Astrocyte (in vitro differentiated cells and primary cell): ENCODE data around the gene KCNAB1. TPM values are rescaled to one million over a fixed set of nuclear protein-coding genes. Genes with fewer than 3 reads are reported as not detected.

Experiments used
- DNase-seq: peaks from one replicate; pipeline ENCODE4 v3.0.0-alpha.2; 2010; ENCODE audit warnings: low read depth
- FAIRE-seq: peaks from 2 replicates; lab custom pipeline; 2011; peaks lifted over from hg19 to GRCh38; lab: Jason Lieb, UNC
- H2AFZ ChIP-seq: 2 replicates; pipeline ENCODE4 v1.6.0; 2012; ENCODE audit warnings: low read depth, low read length, inconsistent platforms
- H3K27ac ChIP-seq: 2 replicates; pipeline ENCODE4 v1.5.1; 2011; ENCODE audit warnings: low read depth, low read length, inconsistent platforms
- H3K27me3 ChIP-seq: 2 replicates; pipeline ENCODE4 v1.6.0; 2011; ENCODE audit warnings: low read length, inconsistent platforms; ENCODE audit not compliant: insufficient read depth
- H3K36me3 ChIP-seq: 2 replicates; pipeline ENCODE4 v1.5.1; 2011; ENCODE audit warnings: low read length, inconsistent platforms; ENCODE audit not compliant: insufficient read depth
- H3K4me1 ChIP-seq: 2 replicates; pipeline ENCODE4 v1.5.1; 2011; ENCODE audit warnings: low read length, inconsistent platforms; ENCODE audit not compliant: insufficient read depth
- H3K4me2 ChIP-seq: 2 replicates; pipeline ENCODE4 v1.6.0; 2012; ENCODE audit warnings: low read length, inconsistent platforms
- H3K4me3 ChIP-seq: 2 replicates; pipeline ENCODE4 v1.5.1; 2011; ENCODE audit warnings: low read depth, mild to moderate bottlenecking, low read length, inconsistent platforms; ENCODE audit not compliant: insufficient read depth
- H3K79me2 ChIP-seq: 2 replicates; pipeline ENCODE4 v1.6.0; 2012; ENCODE audit warnings: mild to moderate bottlenecking, low read length, inconsistent platforms; ENCODE audit not compliant: insufficient read depth
- H3K9ac ChIP-seq: 2 replicates; pipeline ENCODE4 v1.6.0; 2012; ENCODE audit warnings: mild to moderate bottlenecking, low read length, inconsistent platforms
- H3K9me3 ChIP-seq: 2 replicates; pipeline ENCODE4 v1.5.1; 2012; ENCODE audit warnings: low read depth, mild to moderate bottlenecking, low read length, inconsistent platforms; ENCODE audit not compliant: insufficient read depth
- H4K20me1 ChIP-seq: 2 replicates; pipeline ENCODE4 v1.6.0; 2012; ENCODE audit warnings: low read length, inconsistent platforms; ENCODE audit not compliant: insufficient read depth
- H3K27ac Mint-ChIP-seq: one replicate; pipeline ENCODE4 v1.8.0; 2021; ENCODE audit warnings: mild to moderate bottlenecking, mixed read lengths; ENCODE audit not compliant: unreplicated experiment
- H3K27me3 Mint-ChIP-seq: one replicate; pipeline ENCODE4 v1.8.0; 2021; ENCODE audit warnings: low read depth, mixed read lengths; ENCODE audit not compliant: unreplicated experiment
- H3K36me3 Mint-ChIP-seq: one replicate; pipeline ENCODE4 v1.8.0; 2021; ENCODE audit warnings: low read depth, mixed read lengths; ENCODE audit not compliant: unreplicated experiment
- H3K4me1 Mint-ChIP-seq: one replicate; pipeline ENCODE4 v1.8.0; 2021; ENCODE audit warnings: low read depth, mixed read lengths; ENCODE audit not compliant: unreplicated experiment
- H3K4me3 Mint-ChIP-seq: one replicate; pipeline ENCODE4 v1.8.0; 2021; ENCODE audit warnings: mild to moderate bottlenecking, moderate library complexity, mixed read lengths; ENCODE audit not compliant: unreplicated experiment
- H3K9me3 Mint-ChIP-seq: one replicate; pipeline ENCODE4 v1.8.0; 2021; ENCODE audit warnings: mild to moderate bottlenecking, mixed read lengths; ENCODE audit not compliant: unreplicated experiment
- CTCF ChIP-seq: IDR thresholded peaks from 2 replicates; pipeline ENCODE4 v1.5.1; 2011; ENCODE audit warnings: low read depth, mild to moderate bottlenecking, inconsistent platforms, low read length, moderate library complexity; ENCODE audit not compliant: insufficient read depth
- EZH2 ChIP-seq: IDR thresholded peaks from 2 replicates; pipeline ENCODE4 v1.6.1; 2012; ENCODE audit warnings: mild to moderate bottlenecking, low read length, inconsistent platforms; ENCODE audit not compliant: insufficient read depth
- total RNA-seq: library from RNA; stranded (reverse); gene quantifications from 2 replicates; pipeline ENCODE4 v1.2.1, GENCODE V29; 2021

The KCNAB1 gene
- total RNA-seq, 1 donor from 2014 or later: 0.30 TPM

- Histone ChIP-seq H3K4me3 (no peak overlapping the region), H3K36me3 (no peaks in the 10 kb centered on the region)
Observed at GRCh38 chr3:156341332-156341731, 221.0 kb downstream of the KCNAB1 start.

GRCh38 chr3:156341831-156342416 is 221.5 kb downstream of the KCNAB1 start:
- peaks cover 5% of the 10 kb centered on the region for H3K27me3 Mint-ChIP-seq
- Histone ChIP-seq H3K9me3 (no peaks in the 10 kb centered on the region), H4K20me1 (no peaks in the 10 kb centered on the region), H3K4me2 (no peak overlapping the region), H3K36me3 (no peaks in the 10 kb centered on the region), H3K79me2 (no peaks in the 10 kb centered on the region), H2AFZ (no peak overlapping the region), H3K27ac (no peak overlapping the region), H3K4me1 (no peaks in the 10 kb centered on the region), H3K27me3 (no peaks in the 10 kb centered on the region), H3K9ac (no peak overlapping the region), H3K4me3 (no peak overlapping the region)
- H3K27ac Mint-ChIP-seq: no peak overlapping the region
- no peaks in the 10 kb centered on the region for H3K4me1 Mint-ChIP-seq
- no peak overlapping the region for H3K4me3 Mint-ChIP-seq
- no peaks in the 10 kb centered on the region for H3K36me3 Mint-ChIP-seq
- no peak for FAIRE-seq
- no peak for DNase-seq
- no peaks in the 10 kb centered on the region for H3K9me3 Mint-ChIP-seq
- TF ChIP-seq EZH2 (no peak), CTCF (no peak)

More at GRCh38 chr3:156341332-156341731, 221.0 kb downstream of the KCNAB1 start:
- TF ChIP-seq EZH2: no peak
- TF ChIP-seq CTCF: no peak
- Histone ChIP-seq H3K9ac (no peak overlapping the region), H3K27me3 (no peaks in the 10 kb centered on the region), H2AFZ (no peak overlapping the region), H3K79me2 (no peaks in the 10 kb centered on the region), H3K4me2 (no peak overlapping the region), H3K9me3 (no peaks in the 10 kb centered on the region), H3K27ac (no peak overlapping the region), H3K4me1 (no peaks in the 10 kb centered on the region), H4K20me1 (no peaks in the 10 kb centered on the region)
- H3K4me1 Mint-ChIP-seq: no peaks in the 10 kb centered on the region
- H3K9me3 Mint-ChIP-seq: no peaks in the 10 kb centered on the region
- H3K27me3 Mint-ChIP-seq: peaks cover 5% of the 10 kb centered on the region
- H3K27ac Mint-ChIP-seq: no peak overlapping the region
- FAIRE-seq: no peak
- no peaks in the 10 kb centered on the region for H3K36me3 Mint-ChIP-seq
- H3K4me3 Mint-ChIP-seq: no peak overlapping the region
- no peak for DNase-seq

- no peaks in the 10 kb centered on the region for H3K27me3 ChIP-seq
- H3K9ac ChIP-seq: no peak overlapping the region
- no peak overlapping the region for H3K4me3 ChIP-seq
- no peaks in the 10 kb centered on the region for H3K36me3 ChIP-seq
- no peak overlapping the region for H3K27ac ChIP-seq
- Mint-ChIP-seq H3K4me3 (no peak overlapping the region), H3K9me3 (no peaks in the 10 kb centered on the region), H3K4me1 (no peaks in the 10 kb centered on the region), H3K36me3 (no peaks in the 10 kb centered on the region), H3K27me3 (peaks cover 2% of the 10 kb centered on the region), H3K27ac (no peak overlapping the region)
- no peak overlapping the region for H3K4me2 ChIP-seq
- no peaks in the 10 kb centered on the region for H3K9me3 ChIP-seq
- H3K4me1 ChIP-seq: no peaks in the 10 kb centered on the region
- H2AFZ ChIP-seq: no peak overlapping the region
- FAIRE-seq: no peak
- H3K79me2 ChIP-seq: no peaks in the 10 kb centered on the region
- no peak for DNase-seq
- TF ChIP-seq EZH2: no peak
- H4K20me1 ChIP-seq: no peaks in the 10 kb centered on the region
Observed at GRCh38 chr3:156344215-156344614, 223.8 kb downstream of the KCNAB1 start.
